Renal cortex interstitium (tissue), 11 donors: ENCODE results near the gene LYPLA2. TPM values are rescaled to one million over a fixed set of nuclear protein-coding genes. Genes with fewer than 3 reads are reported as not detected.
"Not testable (repeated sequence)": the region's sequence is repeated elsewhere in the genome, so short reads cannot be mapped to it uniquely, and the experiment has no call there.

Source experiments
- DNase-seq, 11 donors: peaks; one replicate each; pipeline ENCODE4 v3.0.0-alpha.2; 2013; ENCODE audit warnings: low read depth in 9 of 11, low spot score in 4 of 11; ENCODE audit errors: extremely low read depth in 1 of 11
- polyA plus RNA-seq, 3 donors: library from polyadenylated mRNA; unstranded; fragments of 120-200 nt; gene quantifications; one replicate each; pipeline ENCODE4 v1.2.1, GENCODE V29; 2013; ENCODE audit not compliant: insufficient read length in 3 of 3

The LYPLA2 gene
- polyA plus RNA-seq, 3 donors = 51.5 to 78.0 (median 75.1) TPM

DNA sequence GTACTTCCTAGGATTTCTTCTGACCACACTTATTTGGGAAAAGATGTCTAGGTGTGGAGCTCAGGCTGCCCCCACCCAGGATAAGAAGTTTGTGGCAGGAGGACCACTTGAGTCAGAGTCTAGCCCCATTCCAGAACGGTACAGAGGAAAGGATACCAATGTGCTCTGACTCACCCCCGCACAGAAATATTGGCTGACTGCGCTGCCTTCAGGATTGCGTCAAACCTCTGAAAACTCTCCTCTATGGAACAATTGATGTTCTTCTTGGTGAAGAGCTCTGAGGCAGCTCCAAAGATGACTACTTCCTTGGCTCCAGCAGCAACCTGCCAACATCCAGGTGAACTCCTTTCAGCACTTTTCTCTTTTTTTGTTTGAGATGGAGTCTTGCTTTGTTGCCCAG is 23.1 kb downstream of the LYPLA2 start:
- DNase-seq = no peak

DNA sequence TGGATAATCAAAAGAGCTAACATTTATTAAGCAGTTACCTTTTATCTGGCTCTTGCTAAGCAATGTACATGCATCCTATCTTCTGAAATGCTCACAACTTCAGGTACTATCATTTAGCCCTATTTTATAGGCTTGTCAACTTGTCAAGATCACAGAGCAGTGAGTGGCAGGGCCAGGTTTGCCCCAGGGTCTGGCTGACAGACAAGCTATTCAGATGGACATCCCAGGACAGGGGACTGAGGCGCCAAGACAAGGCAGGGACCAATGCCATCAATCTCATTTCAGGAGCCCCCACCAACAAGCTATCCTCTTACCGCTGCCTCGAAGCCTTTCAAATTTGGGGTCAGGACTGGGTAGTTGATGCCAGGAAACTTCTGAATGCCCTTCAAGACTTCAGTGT is 25.4 kb downstream of the LYPLA2 start:
- DNase-seq = no peak

DNA sequence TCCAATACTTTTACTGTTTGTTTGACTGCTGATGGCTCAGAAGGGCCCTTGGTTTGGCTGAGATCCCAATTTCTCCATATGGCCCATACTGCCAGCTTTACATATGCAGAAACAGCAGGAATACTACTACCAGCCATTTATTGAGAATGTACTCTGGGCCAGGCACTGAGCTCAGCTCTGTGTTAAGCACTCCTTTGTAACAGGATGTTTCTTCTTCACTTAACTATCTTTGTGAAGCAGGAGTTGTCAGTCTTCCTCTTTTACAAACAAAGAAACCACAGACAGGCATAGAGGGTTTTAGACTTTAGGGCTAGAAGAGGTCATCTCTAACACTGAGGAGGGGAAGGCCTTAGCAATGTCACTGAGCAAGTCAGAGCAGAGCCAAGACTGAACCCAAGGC is 26.0 kb downstream of the LYPLA2 start:
- no peak for DNase-seq

DNA sequence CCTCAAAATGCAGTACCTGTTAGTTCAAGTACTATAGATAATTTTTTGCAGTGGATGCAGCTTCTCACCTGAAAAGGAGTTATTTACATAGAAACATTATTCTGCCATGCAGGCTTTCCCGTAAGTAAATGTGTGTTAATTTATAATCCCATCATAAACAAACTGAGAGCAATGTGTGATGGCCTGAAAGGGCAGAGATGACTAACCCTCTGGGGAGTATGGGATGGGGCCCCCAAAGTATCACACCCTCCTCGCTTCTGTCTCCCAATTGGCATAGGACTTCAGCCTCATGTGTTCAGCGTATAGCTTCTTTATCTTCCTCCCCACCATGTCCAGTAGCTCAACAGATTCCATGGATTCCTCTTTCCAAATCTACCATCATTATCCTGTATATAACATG is 26.7 kb downstream of the LYPLA2 start:
- no peak for DNase-seq

DNA sequence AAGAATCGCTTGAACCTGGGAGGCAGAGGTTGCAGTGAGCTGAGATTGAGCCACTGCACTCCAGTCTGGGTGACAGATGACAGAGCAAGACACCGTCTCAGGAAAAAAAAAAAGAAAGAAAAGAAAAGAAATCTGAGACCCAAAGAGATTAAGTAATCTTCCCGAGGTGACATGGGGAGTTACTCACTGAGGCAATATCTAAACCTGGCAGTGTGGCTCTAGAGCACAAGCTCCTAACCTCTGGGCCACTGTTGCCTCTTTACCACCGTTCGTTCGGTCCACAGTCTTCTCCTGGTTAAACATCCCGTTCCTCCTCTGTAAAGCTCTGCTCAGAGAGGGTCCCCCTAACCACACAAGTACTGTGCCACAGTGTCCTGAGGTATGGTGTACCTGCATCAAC is 32.8 kb downstream of the LYPLA2 start:
- DNase-seq = no peak

DNA sequence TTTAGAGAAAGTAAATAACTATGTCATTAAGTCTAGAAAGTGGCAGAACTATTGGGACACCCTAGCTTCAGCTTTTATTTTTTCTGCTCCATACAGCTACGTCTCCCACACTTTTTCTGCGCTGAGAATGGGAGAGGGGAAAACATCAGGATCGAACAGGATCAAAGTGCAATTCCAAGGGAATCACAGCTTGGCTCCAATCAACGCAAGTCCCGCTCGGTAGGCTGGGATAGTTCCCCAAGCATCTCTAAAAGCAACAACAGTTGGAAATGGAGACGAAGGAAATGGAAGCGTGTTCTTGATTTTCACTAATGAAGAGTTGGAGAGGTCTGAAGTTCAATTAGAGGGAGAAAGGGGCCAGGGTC is 33.7 kb downstream of the LYPLA2 start:
- DNase-seq = no peak

DNA sequence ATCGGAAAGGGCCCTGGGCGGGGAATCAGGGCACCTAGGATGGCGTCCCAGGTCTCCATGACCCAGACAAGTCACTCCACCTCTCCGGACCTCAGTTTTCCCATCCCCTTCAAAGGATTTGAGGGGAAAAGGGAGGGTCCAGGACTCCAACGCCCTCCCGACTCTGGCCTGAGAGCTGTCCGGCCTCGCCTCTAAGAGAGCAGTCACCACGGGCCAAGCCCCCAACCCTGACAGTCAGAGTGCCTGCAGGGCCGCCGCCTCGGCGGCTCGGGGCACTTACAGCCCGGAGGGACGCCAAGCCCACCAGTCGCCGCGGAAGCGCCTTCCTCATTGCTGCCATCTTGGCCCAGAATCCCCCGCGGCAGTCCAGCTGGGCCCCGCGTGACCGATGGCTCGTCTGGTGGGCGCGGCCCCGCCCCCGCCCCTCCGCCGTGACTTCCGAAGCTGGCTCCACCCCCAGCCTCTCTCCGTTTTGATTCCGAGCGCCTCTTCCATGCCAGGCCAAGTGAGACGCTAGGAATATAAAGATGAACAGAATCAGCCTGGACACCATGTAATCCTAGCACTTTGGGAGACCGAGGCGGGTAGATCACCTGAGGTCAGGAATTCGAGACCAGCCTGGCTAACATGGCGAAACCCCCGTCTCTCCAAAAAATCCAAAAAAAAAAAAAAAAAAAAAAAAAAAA is 34.3 kb downstream of the LYPLA2 start, which contains the start of gene HMGCL:
TSS of gene HMGCL (minus strand) at position 354 of the 686 bp plus-strand sequence. CDS start at position 340, 14 bp downstream.
- peak; percentile 77 to 92 (median 88) for DNase-seq

DNA sequence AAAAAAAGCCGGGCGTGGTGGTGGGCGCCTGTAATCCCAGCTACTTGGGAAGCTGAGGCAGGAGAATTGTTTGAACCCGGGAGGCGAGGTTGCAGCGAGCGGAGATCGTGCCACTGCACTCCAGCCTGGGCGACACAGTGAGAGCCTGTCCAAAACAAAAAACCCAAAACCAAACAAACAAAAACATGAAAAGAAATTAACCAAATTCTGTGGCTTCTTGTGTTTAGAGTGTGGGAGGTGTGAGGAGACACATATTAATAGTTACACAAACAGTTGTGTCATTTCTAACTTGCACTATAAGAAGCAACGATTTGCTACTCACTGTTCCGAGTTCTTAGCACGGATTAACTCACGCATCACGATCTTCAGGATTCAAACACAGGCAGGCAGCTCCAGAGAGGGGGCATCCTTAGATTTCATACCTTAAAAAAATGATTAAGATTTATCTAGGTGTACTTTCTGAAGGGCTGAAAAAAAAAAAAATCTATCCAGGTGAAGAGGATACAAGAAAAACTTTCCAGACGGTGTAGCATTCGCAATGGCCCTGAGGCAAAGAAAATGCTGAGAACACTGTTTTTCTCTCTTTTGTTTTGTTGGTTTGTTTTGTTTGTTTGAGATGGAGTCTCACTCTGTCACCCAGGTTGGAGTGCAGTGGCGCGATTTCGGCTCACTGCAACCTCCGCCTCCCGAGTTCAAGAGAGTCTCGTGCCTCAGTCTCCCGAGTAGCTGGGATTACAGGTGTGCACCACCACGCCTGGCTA is 35.0 kb downstream of the LYPLA2 start:
- no peak for DNase-seq

DNA sequence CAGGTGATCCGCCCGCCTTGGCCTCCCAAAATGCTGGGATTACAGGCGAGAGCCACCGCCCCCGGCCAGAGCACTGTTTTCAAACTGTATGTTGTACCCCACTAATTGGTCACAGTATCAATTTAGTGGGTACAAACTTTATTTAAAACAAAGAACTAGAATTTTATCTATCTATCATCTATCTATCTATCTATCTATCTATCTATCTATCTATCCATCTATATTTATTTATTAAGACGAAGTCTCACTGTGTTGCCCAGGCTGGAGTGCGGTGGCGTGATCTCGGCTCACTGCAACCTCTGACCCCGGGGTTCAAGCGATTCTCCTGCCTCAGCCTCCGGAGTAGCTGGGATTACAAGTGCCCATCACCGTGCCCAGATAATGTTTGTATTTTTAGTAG is 35.6 kb downstream of the LYPLA2 start:
- DNase-seq = not testable (repeated sequence)

DNA sequence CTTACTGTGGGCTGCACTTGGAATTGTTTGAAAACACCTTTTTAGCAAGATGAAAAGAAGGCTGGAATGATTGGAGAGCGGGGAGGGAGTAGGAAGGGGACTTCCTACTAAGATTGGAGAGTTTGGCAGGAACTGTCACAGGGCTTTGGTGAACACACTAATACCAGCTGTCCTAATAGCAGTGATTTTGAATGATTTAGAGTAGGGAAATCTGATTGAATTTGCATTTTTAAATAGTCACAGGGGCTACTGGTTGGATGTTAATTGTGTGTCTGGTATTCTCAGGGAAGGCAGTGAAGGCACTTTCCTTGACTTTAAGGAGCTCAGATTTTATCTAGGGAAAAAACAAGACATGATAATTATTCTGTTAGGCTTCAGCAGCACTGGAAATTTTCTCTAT is 36.8 kb downstream of the LYPLA2 start:
- no peak for DNase-seq

DNA sequence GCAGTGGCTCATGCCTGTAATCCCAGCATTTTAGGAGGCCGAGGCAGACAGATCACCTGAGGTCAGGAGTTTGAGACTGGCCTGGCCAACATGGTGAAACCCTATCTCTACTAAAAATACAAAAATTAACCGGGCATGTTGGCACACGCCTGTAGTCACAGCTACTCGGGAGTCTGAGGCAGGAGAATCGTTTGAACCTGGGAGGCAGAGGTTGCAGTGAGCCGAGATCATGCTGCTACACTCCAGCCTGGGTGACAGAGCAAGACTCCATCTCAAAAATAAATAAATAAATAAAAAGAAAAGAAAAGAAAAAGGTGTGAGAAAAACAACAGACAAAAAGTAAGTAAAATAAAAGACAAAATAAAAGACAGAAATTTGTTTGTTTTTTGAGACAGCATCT is 43.2 kb downstream of the LYPLA2 start:
- DNase-seq = not testable (repeated sequence)

DNA sequence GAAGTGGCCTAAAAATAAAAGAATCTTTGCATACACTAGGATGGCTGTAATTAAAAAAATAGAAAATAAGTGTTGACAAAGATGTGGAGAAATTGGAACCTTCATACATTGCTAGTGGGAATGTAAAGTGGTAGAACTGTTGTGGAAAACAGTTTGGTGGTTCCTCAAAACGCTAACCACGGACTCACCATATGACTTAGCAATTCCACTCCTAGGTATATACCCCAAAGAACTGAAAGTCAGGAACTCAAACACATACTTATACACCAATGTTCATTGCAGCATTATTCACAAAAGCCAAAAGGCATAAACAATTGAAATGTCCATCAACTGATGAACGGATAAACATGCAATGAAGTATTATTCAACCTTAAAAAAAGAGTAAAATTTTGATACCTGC is 45.1 kb downstream of the LYPLA2 start:
- no peak for DNase-seq

DNA sequence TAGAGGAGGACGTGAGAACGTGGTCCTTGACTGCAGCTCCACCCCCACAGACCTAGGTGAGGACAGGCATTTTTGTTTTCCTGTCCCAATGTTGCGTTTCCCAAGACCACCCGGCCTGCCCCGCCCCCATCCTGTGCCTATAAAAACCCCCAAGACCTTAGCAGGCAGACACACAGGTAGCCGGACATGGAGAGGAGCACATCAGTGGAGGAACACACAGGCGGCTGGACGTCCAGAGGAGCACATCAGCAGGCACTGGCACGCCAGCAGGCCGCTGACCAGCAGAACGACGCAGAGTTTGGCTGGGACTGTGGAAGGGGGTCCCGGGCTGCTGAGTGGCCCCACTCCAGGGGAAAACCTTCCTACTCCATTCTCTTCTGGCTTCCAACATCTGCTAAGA is 47.0 kb downstream of the LYPLA2 start:
- DNase-seq = no peak

DNA sequence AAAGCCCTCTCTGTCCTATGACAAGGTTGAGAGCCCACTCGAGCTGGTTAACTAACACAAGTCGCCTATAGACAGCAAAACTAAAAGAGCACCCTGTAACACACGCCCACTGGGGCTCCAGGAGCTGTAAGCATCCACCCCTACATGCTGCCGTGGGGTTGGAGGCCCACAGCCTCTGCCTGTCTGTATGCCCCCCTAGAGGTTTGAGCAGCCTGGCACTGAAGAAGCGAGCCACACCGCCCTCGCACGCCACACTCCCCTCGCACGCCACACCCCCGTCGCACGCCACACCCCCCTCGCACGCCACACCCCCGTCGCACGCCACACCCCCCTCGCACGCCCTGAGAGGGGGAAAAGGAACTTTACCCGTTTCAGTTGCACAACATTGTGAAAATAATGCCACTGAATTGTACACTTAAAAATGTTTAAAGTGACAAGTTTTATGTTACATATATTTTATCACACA is 47.5 kb downstream of the LYPLA2 start:
- DNase-seq = peak in 5 of 11 donors; percentile 21 to 46 (median 29)

DNA sequence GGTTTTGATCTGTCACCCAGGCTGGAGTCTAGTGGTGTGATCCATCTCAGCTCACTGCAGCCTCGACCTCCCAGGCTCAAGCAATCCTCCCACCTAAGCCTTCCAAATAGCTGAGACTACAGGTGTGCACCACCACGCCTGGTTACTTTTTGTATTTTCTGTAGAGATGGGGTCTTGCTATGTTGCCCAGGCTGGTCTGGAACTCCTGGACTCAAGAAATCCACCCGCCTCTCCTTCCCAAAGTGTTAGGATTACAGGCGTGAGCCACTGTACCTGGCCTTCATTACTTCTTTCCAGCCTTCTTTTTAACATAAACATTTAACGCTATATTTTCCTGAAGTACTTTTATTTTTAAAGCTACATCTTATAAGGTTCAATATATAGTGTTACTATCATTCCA is 52.7 kb downstream of the LYPLA2 start:
- DNase-seq = no peak

Other genes with a start within 250 kb of the LYPLA2 start
- gene ID3, start 231.6 kb upstream of the LYPLA2 start, polyA plus RNA-seq = 100 to 1,000 TPM; 277 to 365 (median 359) TPM
- gene RPL11, start 99.3 kb upstream of the LYPLA2 start, polyA plus RNA-seq = 1,000 to 10,000 TPM; 2,131 to 2,732 (median 2,597) TPM
- 10 to 100 TPM; 34.5 to 36.2 (median 35.9) TPM for gene ELOA, start 47.7 kb upstream of the LYPLA2 start, polyA plus RNA-seq
- 10 to 100 TPM; 59.3 to 65.1 (median 59.9) TPM for gene PITHD1, start 12.7 kb upstream of the LYPLA2 start, polyA plus RNA-seq
- 10 to 100 TPM; 30.7 to 40.6 (median 39.5) TPM for gene GALE, start 9.6 kb downstream of the LYPLA2 start, polyA plus RNA-seq
- gene HMGCL, start 34.3 kb downstream of the LYPLA2 start, polyA plus RNA-seq = 10 to 100 TPM; 69.2 to 72.6 (median 69.8) TPM
- gene FUCA1, start 77.1 kb downstream of the LYPLA2 start, polyA plus RNA-seq = 10 to 100 TPM; 37.3 to 43.1 (median 37.4) TPM
- under 1 TPM; 0.08 to 0.10 (median 0.09) TPM for gene CNR2, start 122.2 kb downstream of the LYPLA2 start, polyA plus RNA-seq
- 100 to 1,000 TPM; 184 to 213 (median 212) TPM for gene PNRC2, start 168.7 kb downstream of the LYPLA2 start, polyA plus RNA-seq
- 100 to 1,000 TPM; 197 to 242 (median 223) TPM for gene SRSF10, start 189.2 kb downstream of the LYPLA2 start, polyA plus RNA-seq